SK-N-SH (cell line): ENCODE measurements around the gene FXYD5. TPM values are rescaled to one million over a fixed set of nuclear protein-coding genes. Genes with fewer than 3 reads are reported as not detected.

ENCODE experiments used
- CTCF ChIA-PET: fragments of 300-600, 350-600 bp; formaldehyde crosslinking; extraction: SDS; loops from one replicate; lab custom pipeline; 2021; lab: Yijun Ruan, JAX
- POLR2A ChIA-PET: fragments of 350-600 bp; sonication (Branson Sonifier 250); formaldehyde crosslinking; extraction: SDS; loops from one replicate; lab custom pipeline; 2020; ENCODE audit warnings: antibody characterized with exemption, inconsistent platforms; lab: Yijun Ruan, JAX
- DNase-seq: peaks from one replicate; pipeline ENCODE4 v3.0.0; 2012
- H2AFZ ChIP-seq: fragments of 200-600 bp; sonication (generic); 2 replicates; pipeline ENCODE4 v1.8.1; 2016; ENCODE audit warnings: antibody characterized with exemption, mild to moderate bottlenecking, low read depth
- H3F3A ChIP-seq: fragments of 200-600 bp; sonication (generic); replicated peaks from 2 replicates; pipeline ENCODE3; 2016; ENCODE audit warnings: antibody characterized with exemption, mild to moderate bottlenecking; ENCODE audit not compliant: insufficient read depth
- H3K27ac ChIP-seq, 2 experiments: fragments of 200-500 bp in 1 of 2; fragments of 200-600 bp in 1 of 2; sonication (Bioruptor generic) in 1 of 2; sonication (generic), shearing (Covaris generic) in 1 of 2; 2 replicates each; pipeline versions ENCODE4 v1.5.1 to v1.6.1; 2014 to 2016; ENCODE audit warnings: low read depth in 2 of 2, inconsistent platforms in 1 of 2, low read length in 1 of 2, mild to moderate bottlenecking in 1 of 2, mixed read lengths in 1 of 2
- H3K27me3 ChIP-seq: fragments of 200-600 bp; sonication (generic), shearing (Covaris generic); 2 replicates; pipeline ENCODE4 v1.6.1; 2016; ENCODE audit warnings: mixed run types; ENCODE audit not compliant: insufficient read depth
- H3K36me3 ChIP-seq, 2 experiments: fragments of 200-500 bp in 1 of 2; fragments of 200-600 bp in 1 of 2; sonication (Bioruptor generic) in 1 of 2; sonication (generic) in 1 of 2; replicated peaks in 1 of 2; 2 replicates each; pipeline versions ENCODE3 to v1.5.1; 2014 to 2016; ENCODE audit warnings: low read length in 1 of 2, mild to moderate bottlenecking in 1 of 2; ENCODE audit not compliant: insufficient read depth in 2 of 2, control insufficient read depth in 1 of 2
- H3K4me1 ChIP-seq, 2 experiments: fragments of 200-500 bp in 1 of 2; fragments of 200-600 bp in 1 of 2; sonication (Bioruptor generic) in 1 of 2; sonication (generic), shearing (Covaris generic) in 1 of 2; 2 replicates each; pipeline versions ENCODE4 v1.5.1 to v1.6.1; 2014 to 2016; ENCODE audit warnings: low read depth in 1 of 2, low read length in 1 of 2, mixed run types in 1 of 2; ENCODE audit not compliant: insufficient read depth in 2 of 2, control insufficient read depth in 1 of 2
- H3K4me2 ChIP-seq: fragments of 200-600 bp; sonication (generic), shearing (Covaris generic); 2 replicates; pipeline ENCODE4 v1.6.1; 2017; ENCODE audit warnings: mixed run types
- H3K4me3 ChIP-seq, 2 experiments: fragments of 200-500 bp in 1 of 2; fragments of 200-600 bp in 1 of 2; sonication (Bioruptor generic) in 1 of 2; sonication (generic), shearing (Covaris generic) in 1 of 2; 2 replicates each; pipeline versions ENCODE4 v1.5.1 to v1.8.1; 2014 to 2016; ENCODE audit warnings: low read depth in 2 of 2, inconsistent platforms in 1 of 2, low read length in 1 of 2, mild to moderate bottlenecking in 1 of 2, mixed read lengths in 1 of 2, moderate library complexity in 1 of 2
- H3K79me2 ChIP-seq: fragments of 200-600 bp; sonication (generic); 2 replicates; pipeline ENCODE4 v1.8.1; 2017; ENCODE audit warnings: mild to moderate bottlenecking; ENCODE audit not compliant: insufficient read depth
- H3K9ac ChIP-seq: fragments of 200-600 bp; sonication (generic); 2 replicates; pipeline ENCODE4 v1.6.1; 2017; ENCODE audit warnings: mixed run types
- H3K9me2 ChIP-seq: fragments of 200-600 bp; sonication (generic); 2 replicates; pipeline ENCODE4 v1.6.1; 2017; ENCODE audit warnings: mixed run types
- H3K9me3 ChIP-seq: fragments of 200-600 bp; sonication (generic); 2 replicates; pipeline ENCODE4 v1.6.1; 2017; ENCODE audit warnings: mixed run types, mild to moderate bottlenecking, moderate library complexity
- H4K20me1 ChIP-seq: fragments of 200-600 bp; sonication (generic); 2 replicates; pipeline ENCODE4 v1.6.1; 2017; ENCODE audit warnings: mild to moderate bottlenecking, mixed run types; ENCODE audit not compliant: insufficient read depth
- CTCF ChIP-seq: fragments of 200-600 bp; sonication (generic); IDR thresholded peaks from 2 replicates; pipeline ENCODE4 v1.6.1; 2017; ENCODE audit warnings: antibody characterized with exemption, mild to moderate bottlenecking, moderate library complexity
- IRF3 ChIP-seq: fragments of 150-350 bp; IDR thresholded peaks from 2 replicates; pipeline ENCODE4 v1.6.1; 2016; ENCODE audit warnings: mild to moderate bottlenecking, low read depth, low read length
- NRF1 ChIP-seq: IDR thresholded peaks from 2 replicates; pipeline ENCODE4 v1.6.1; 2012; ENCODE audit warnings: low read depth, mild to moderate bottlenecking, low read length
- POLR2AphosphoS5 ChIP-seq: IDR thresholded peaks from 2 replicates; pipeline ENCODE4 v1.6.1; 2012; ENCODE audit warnings: low read depth, low read length
- SIN3A ChIP-seq: IDR thresholded peaks from 2 replicates; pipeline ENCODE4 v1.6.1; 2012; ENCODE audit warnings: low read depth, mild to moderate bottlenecking, low read length, moderate library complexity, borderline replicate concordance
- TAF1 ChIP-seq: IDR thresholded peaks from 2 replicates; pipeline ENCODE4 v1.6.1; 2012; ENCODE audit warnings: low read depth, mild to moderate bottlenecking, low read length, moderate library complexity, borderline replicate concordance
- USF2 ChIP-seq: fragments of 150-350 bp; IDR thresholded peaks from 2 replicates; pipeline ENCODE4 v1.6.1; 2017; ENCODE audit warnings: antibody characterized with exemption, low read length, low read depth, borderline replicate concordance
- WGBS: methylation state at CpG from one replicate; pipeline ENCODE4 v1.1.6; 2017; ENCODE audit warnings: low lambda C conversion rate; 5-methylcytosine and 5-hydroxymethylcytosine counted together
- polyA plus RNA-seq, 3 experiments: library from polyadenylated mRNA; depleted of rRNA; stranded (reverse); fragments of >200 nt; gene quantifications; 2 replicates each; pipeline ENCODE4 v1.2.3, GENCODE V29; 2012
- TF ChIP-seq, protein P1 (sequence below): IDR thresholded peaks from 2 replicates; pipeline ENCODE4 v1.4.0; 2012; ENCODE audit warnings: low read depth, borderline replicate concordance
- TF ChIP-seq, protein P2 (sequence below): IDR thresholded peaks from 2 replicates; pipeline ENCODE4 v1.6.1; 2012; ENCODE audit warnings: mild to moderate bottlenecking, low read depth, low read length, moderate library complexity

Gene FXYD5
- polyA plus RNA-seq, 1 of the 3 experiments (the other 2 are of a cell fraction): 195 TPM

DNA sequence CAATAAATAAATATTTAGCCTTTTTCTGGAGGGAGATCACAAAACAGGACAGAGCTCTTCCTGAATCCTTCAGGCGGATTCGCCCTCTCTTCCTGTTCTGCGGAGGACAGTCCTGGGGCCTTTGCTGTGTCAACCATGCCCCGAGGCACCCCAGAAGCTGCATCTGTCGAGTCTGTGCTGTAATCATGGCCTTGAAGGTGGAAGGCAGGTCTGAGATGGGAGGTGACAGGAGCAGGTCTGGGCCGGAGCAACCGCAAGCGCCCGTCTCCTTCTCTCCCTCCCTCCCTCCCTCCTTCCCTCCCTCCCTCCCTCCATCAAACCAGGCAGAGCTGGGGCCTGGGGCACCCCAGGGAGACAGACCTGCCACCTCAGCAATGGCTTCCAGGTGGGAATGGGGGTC is 43.6 kb upstream of the FXYD5 start:
- Histone ChIP-seq H3K9ac (no peak overlapping the region), H3K9me3 (no peaks in the 10 kb centered on the region), H3K4me1 (peaks cover 0 to 8% of the 10 kb centered on the region in 2 experiments; a peak in 1 of 4 replicates), H3K36me3 (no peaks in the 10 kb centered on the region), H3K9me2 (no peaks in the 10 kb centered on the region), H3K4me2 (no peak overlapping the region), H3K4me3 (no peak overlapping the region), H2AFZ (no peak overlapping the region), H4K20me1 (no peaks in the 10 kb centered on the region), H3K27ac (no peak overlapping the region)
- no peak for DNase-seq
- POLR2A ChIA-PET: no interaction called here
- 77% methylated on average over 9 of the region's 9 CpGs for WGBS
- CTCF ChIA-PET: interaction anchor here (0.8 to 1.9 kb wide), 9 partner anchors 13 to 67 kb away, joined by 3 to 10 read pairs (median 4); partner anchors contain the start of gene LGI4
- TF ChIP-seq POLR2AphosphoS5: no peak
- TF ChIP-seq TAF1: no peak
- TF ChIP-seq USF2: no peak
- no peak for TF ChIP-seq NRF1
- no peak for TF ChIP-seq IRF3
- TF ChIP-seq, protein P1, sequence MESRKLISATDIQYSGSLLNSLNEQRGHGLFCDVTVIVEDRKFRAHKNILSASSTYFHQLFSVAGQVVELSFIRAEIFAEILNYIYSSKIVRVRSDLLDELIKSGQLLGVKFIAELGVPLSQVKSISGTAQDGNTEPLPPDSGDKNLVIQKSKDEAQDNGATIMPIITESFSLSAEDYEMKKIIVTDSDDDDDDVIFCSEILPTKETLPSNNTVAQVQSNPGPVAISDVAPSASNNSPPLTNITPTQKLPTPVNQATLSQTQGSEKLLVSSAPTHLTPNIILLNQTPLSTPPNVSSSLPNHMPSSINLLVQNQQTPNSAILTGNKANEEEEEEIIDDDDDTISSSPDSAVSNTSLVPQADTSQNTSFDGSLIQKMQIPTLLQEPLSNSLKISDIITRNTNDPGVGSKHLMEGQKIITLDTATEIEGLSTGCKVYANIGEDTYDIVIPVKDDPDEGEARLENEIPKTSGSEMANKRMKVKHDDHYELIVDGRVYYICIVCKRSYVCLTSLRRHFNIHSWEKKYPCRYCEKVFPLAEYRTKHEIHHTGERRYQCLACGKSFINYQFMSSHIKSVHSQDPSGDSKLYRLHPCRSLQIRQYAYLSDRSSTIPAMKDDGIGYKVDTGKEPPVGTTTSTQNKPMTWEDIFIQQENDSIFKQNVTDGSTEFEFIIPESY: no peak
- TF ChIP-seq CTCF: no peak
- TF ChIP-seq, protein P2, sequence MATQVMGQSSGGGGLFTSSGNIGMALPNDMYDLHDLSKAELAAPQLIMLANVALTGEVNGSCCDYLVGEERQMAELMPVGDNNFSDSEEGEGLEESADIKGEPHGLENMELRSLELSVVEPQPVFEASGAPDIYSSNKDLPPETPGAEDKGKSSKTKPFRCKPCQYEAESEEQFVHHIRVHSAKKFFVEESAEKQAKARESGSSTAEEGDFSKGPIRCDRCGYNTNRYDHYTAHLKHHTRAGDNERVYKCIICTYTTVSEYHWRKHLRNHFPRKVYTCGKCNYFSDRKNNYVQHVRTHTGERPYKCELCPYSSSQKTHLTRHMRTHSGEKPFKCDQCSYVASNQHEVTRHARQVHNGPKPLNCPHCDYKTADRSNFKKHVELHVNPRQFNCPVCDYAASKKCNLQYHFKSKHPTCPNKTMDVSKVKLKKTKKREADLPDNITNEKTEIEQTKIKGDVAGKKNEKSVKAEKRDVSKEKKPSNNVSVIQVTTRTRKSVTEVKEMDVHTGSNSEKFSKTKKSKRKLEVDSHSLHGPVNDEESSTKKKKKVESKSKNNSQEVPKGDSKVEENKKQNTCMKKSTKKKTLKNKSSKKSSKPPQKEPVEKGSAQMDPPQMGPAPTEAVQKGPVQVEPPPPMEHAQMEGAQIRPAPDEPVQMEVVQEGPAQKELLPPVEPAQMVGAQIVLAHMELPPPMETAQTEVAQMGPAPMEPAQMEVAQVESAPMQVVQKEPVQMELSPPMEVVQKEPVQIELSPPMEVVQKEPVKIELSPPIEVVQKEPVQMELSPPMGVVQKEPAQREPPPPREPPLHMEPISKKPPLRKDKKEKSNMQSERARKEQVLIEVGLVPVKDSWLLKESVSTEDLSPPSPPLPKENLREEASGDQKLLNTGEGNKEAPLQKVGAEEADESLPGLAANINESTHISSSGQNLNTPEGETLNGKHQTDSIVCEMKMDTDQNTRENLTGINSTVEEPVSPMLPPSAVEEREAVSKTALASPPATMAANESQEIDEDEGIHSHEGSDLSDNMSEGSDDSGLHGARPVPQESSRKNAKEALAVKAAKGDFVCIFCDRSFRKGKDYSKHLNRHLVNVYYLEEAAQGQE: no peak
- TF ChIP-seq SIN3A: no peak
- TF ChIP-seq, all 33 proteins: peak for 0
- H3F3A ChIP-seq: peaks cover 4% of the 10 kb centered on the region
- no peaks in the 10 kb centered on the region for H3K79me2 ChIP-seq
- H3K27me3 ChIP-seq: no peaks in the 10 kb centered on the region
